Endothelial cell of umbilical vein (primary cell): ENCODE measurements around the gene PRRC2B. TPM values are rescaled to one million over a fixed set of nuclear protein-coding genes. Genes with fewer than 3 reads are reported as not detected.

Experiments
- BruUV-seq: library from RNA; stranded (reverse); fragments of 400-500 nt; replicated peaks from 2 replicates; lab custom pipeline; 2021; lab: Mats Ljungman, UMichigan
- CTCF ChIA-PET: fragments of 300-600, 350-600 bp; sonication (Branson Sonifier 250); formaldehyde crosslinking; loops from one replicate; lab custom pipeline; 2021; ENCODE audit warnings: antibody characterized with exemption, inconsistent platforms; lab: Charles Lee
- POLR2A ChIA-PET: fragments of 300-600, 350-600 bp; sonication (Branson Sonifier 250); formaldehyde crosslinking; loops from one replicate; lab custom pipeline; 2021; ENCODE audit warnings: antibody characterized with exemption, inconsistent platforms; lab: Charles Lee
- DNase-seq: peaks from one replicate; pipeline ENCODE4 v3.0.0-alpha.2; 2011; ENCODE audit warnings: low read depth, low spot score
- FAIRE-seq: peaks from 2 replicates; lab custom pipeline; 2011; peaks lifted over from hg19 to GRCh38; lab: Jason Lieb, UNC
- H2AFZ ChIP-seq: 2 replicates; pipeline ENCODE4 v1.6.0; 2012; ENCODE audit warnings: low read depth, low read length, control low read depth, inconsistent platforms
- H3K27ac ChIP-seq: 2 replicates; pipeline ENCODE4 v1.5.1; 2011; ENCODE audit warnings: low read depth, mild to moderate bottlenecking, control low read depth, low read length, moderate library complexity; ENCODE audit not compliant: insufficient read depth
- H3K27me3 ChIP-seq, 2 experiments: 2 replicates each; pipeline versions ENCODE4 v1.6.0 to v1.6.1; 2011; ENCODE audit warnings: low read length in 2 of 2, mixed read lengths in 1 of 2; ENCODE audit not compliant: control insufficient read depth in 2 of 2, insufficient read depth in 2 of 2
- H3K36me3 ChIP-seq, 2 experiments: 2 replicates in 1 of 2; 3 replicates in 1 of 2; pipeline ENCODE4 v1.5.1; 2011; ENCODE audit warnings: low read length in 2 of 2, mild to moderate bottlenecking in 1 of 2, moderate library complexity in 1 of 2; ENCODE audit not compliant: control insufficient read depth in 2 of 2, insufficient read depth in 2 of 2; ENCODE audit errors: extremely low read depth in 1 of 2
- H3K4me1 ChIP-seq: 3 replicates; pipeline ENCODE4 v1.5.1; 2011; ENCODE audit warnings: mild to moderate bottlenecking, low read length; ENCODE audit not compliant: control insufficient read depth, insufficient read depth; ENCODE audit errors: extremely low read depth
- H3K4me2 ChIP-seq: 2 replicates; pipeline ENCODE4 v1.6.1; 2011; ENCODE audit warnings: low read length, control low read depth, mixed read lengths; ENCODE audit not compliant: insufficient read depth
- H3K4me3 ChIP-seq, 3 experiments: fragments of 200-600 bp in 1 of 3; sonication (generic), shearing (Covaris generic) in 1 of 3; replicated peaks in 1 of 3; 2 replicates each; pipeline ENCODE4 v1.5.1; 2011 to 2016; ENCODE audit warnings: control low read depth in 3 of 3, low read length in 3 of 3, mild to moderate bottlenecking in 2 of 3, inconsistent platforms in 1 of 3, low read depth in 1 of 3, moderate library complexity in 1 of 3; ENCODE audit not compliant: insufficient read depth in 1 of 3
- H3K79me2 ChIP-seq: 2 replicates; pipeline ENCODE4 v1.6.0; 2012; ENCODE audit warnings: low read length, inconsistent platforms; ENCODE audit not compliant: control insufficient read depth, insufficient read depth
- H3K9ac ChIP-seq: replicated peaks from 2 replicates; pipeline ENCODE3; 2011; ENCODE audit warnings: low read length, control low read depth; ENCODE audit not compliant: insufficient read depth; ENCODE audit errors: extremely low read depth
- H3K9me1 ChIP-seq: replicated peaks from 3 replicates; pipeline ENCODE4 v1.6.0; 2011; ENCODE audit warnings: mild to moderate bottlenecking, low read length; ENCODE audit not compliant: control insufficient read depth, insufficient read depth; ENCODE audit errors: extremely low read depth
- H3K9me3 ChIP-seq: replicated peaks from 2 replicates; pipeline ENCODE4 v1.5.1; 2012; ENCODE audit warnings: low read length, inconsistent platforms; ENCODE audit not compliant: control insufficient read depth, insufficient read depth
- H4K20me1 ChIP-seq: replicated peaks from 2 replicates; pipeline ENCODE3; 2011; ENCODE audit warnings: mild to moderate bottlenecking, low read length; ENCODE audit not compliant: control insufficient read depth, insufficient read depth; ENCODE audit errors: extremely low read depth
- CTCF ChIP-seq, 2 donors: IDR thresholded peaks; 1 replicate in 1 of 2; 2 replicates in 1 of 2; pipeline ENCODE4 v1.5.1; 2011; ENCODE audit warnings: low read length in 2 of 2, mild to moderate bottlenecking in 2 of 2, moderate library complexity in 2 of 2, control low read depth in 1 of 2, inconsistent platforms in 1 of 2, low read depth in 1 of 2; ENCODE audit not compliant: insufficient read depth in 1 of 2; ENCODE audit errors: extremely low read depth in 1 of 2
- EZH2 ChIP-seq: IDR thresholded peaks from 2 replicates; pipeline ENCODE4 v1.6.1; 2012; ENCODE audit warnings: borderline replicate concordance, low read depth, mild to moderate bottlenecking, moderate library complexity, low read length, inconsistent platforms; ENCODE audit not compliant: severe bottlenecking
- FOS ChIP-seq: IDR thresholded peaks from 2 replicates; pipeline ENCODE4 v1.6.1; 2011; ENCODE audit warnings: mild to moderate bottlenecking, low read length, moderate library complexity, borderline replicate concordance; ENCODE audit not compliant: insufficient read depth
- GATA2 ChIP-seq: IDR thresholded peaks from 2 replicates; pipeline ENCODE4 v1.7.0; 2011; ENCODE audit warnings: low read depth, mild to moderate bottlenecking, moderate library complexity, mixed read lengths, low read length; ENCODE audit not compliant: insufficient read length, insufficient read depth
- JUN ChIP-seq: IDR thresholded peaks from 2 replicates; pipeline ENCODE4 v1.6.1; 2011; ENCODE audit warnings: borderline replicate concordance, low read depth; ENCODE audit not compliant: insufficient read length, insufficient read depth
- MYC ChIP-seq: IDR thresholded peaks from one replicate; pipeline ENCODE4 v1.6.1; 2011; ENCODE audit warnings: mild to moderate bottlenecking, low read depth, low read length
- POLR2A ChIP-seq: IDR thresholded peaks from 2 replicates; pipeline ENCODE4 v1.6.1; 2012; ENCODE audit warnings: low read depth, mild to moderate bottlenecking, control low read depth, low read length
- dilution Hi-C: fragments of 300-500 bp; cut with MboI; formaldehyde crosslinking; loops from one replicate; pipeline ENCODE4 v1.15.0; 2019; ENCODE audit warnings: low sequenced_read_pairs; ENCODE audit not compliant: extremely low pct_ligation_motif_present
- intact Hi-C: fragments of 100-400 bp; cut with micrococcal nuclease; formaldehyde crosslinking; loops from one replicate; pipeline ENCODE4 v1.10.0; 2022
- polyA plus RNA-seq, 4 experiments: library from polyadenylated mRNA; depleted of rRNA in 3 of 4; stranded (reverse) in 3 of 4; unstranded in 1 of 4; fragments of >200 nt; gene quantifications; 2 replicates each; pipeline versions ENCODE4 v1.2.1 to v1.2.3, GENCODE V29; 2011 to 2012; ENCODE audit warnings: missing spikeins in 1 of 4
- total RNA-seq: library from RNA; stranded (reverse); gene quantifications from 2 replicates; pipeline ENCODE4 v1.2.3, GENCODE V29; 2021

PRRC2B gene
- total and polyA plus RNA-seq, 2 donors (not counting 3 experiments of a cell fraction or from before 2014, with no cell fraction given) = 35.6 to 256 TPM

GRCh38 chr9:131545003-131545785 is 151.3 kb downstream of the PRRC2B start, which contains the start of gene PRRT1B:
Gene PRRT1B (plus strand): TSS chr9:131545523. CDS start chr9:131545616, 93 bp downstream.
- FAIRE-seq = no peak
- no peak within 1 kb of the TSS for H3K4me3 ChIP-seq
- dilution Hi-C loops = no loop called here
- no peak within 1 kb of the TSS for H3K4me2 ChIP-seq
- POLR2A ChIA-PET = no interaction called here
- BruUV-seq = no TSS peak
- intact Hi-C loops = no loop called here
- H3K4me1 ChIP-seq = peaks cover 3% of the 10 kb centered on the region
- no peaks in the 10 kb centered on the region for H3K9me3 ChIP-seq
- no peak within 1 kb of the TSS for H2AFZ ChIP-seq
- DNase-seq = no peak
- no peaks in the 10 kb centered on the region for H3K36me3 ChIP-seq
- H3K27me3 ChIP-seq = peaks cover 30 to 34% of the 10 kb centered on the region in 2 experiments
- no peak within 1 kb of the TSS for H3K9ac ChIP-seq
- no peak within 1 kb of the TSS for H3K27ac ChIP-seq
- no peak for TF ChIP-seq POLR2A
- TF ChIP-seq EZH2 = peak; percentile 91
- H3K79me2 ChIP-seq = no peaks in the 10 kb centered on the region
- CTCF ChIA-PET = interaction anchor here (1.2 kb wide), 1 partner anchor 195 kb away, joined by 3 read pairs; no protein-coding TSS in a partner anchor
- H3K9me1 ChIP-seq = no peaks in the 10 kb centered on the region
- H4K20me1 ChIP-seq = no peaks in the 10 kb centered on the region

GRCh38 chr9:131545786-131546335 is 152.0 kb downstream of the PRRC2B start:
- no peak for FAIRE-seq
- dilution Hi-C loops (no loop called here), intact Hi-C loops (no loop called here)
- BruUV-seq = no TSS peak
- H3K27ac ChIP-seq = no peak overlapping the region
- H3K27me3 ChIP-seq = peaks cover 33 to 34% of the 10 kb centered on the region in 2 experiments
- H3K9me1 ChIP-seq = no peaks in the 10 kb centered on the region
- TF ChIP-seq POLR2A (no peak), CTCF (IDR thresholded peaks at IDR 0.05; ENCODE audit: extremely low read depth in 1 of 2, insufficient read depth in 1 of 2, low read depth in 1 of 2, low read length in 2 of 2) (no peak), GATA2 (no peak), EZH2 (peak; percentile 99), JUN (no peak), FOS (no peak), MYC (no peak)
- H4K20me1 ChIP-seq = no peaks in the 10 kb centered on the region
- H3K4me3 ChIP-seq = no peak overlapping the region
- H3K79me2 ChIP-seq = no peaks in the 10 kb centered on the region
- no peak overlapping the region for H3K4me2 ChIP-seq
- H3K36me3 ChIP-seq = no peaks in the 10 kb centered on the region
- no peaks in the 10 kb centered on the region for H3K9me3 ChIP-seq
- ChIA-PET POLR2A (no interaction called here), CTCF (interaction anchor here (1.2 kb wide), 1 partner anchor 196 kb away, joined by 3 read pairs; no protein-coding TSS in a partner anchor)
- no peak overlapping the region for H3K9ac ChIP-seq
- no peak overlapping the region for H2AFZ ChIP-seq
- no peak for DNase-seq
- H3K4me1 ChIP-seq = peaks cover 3% of the 10 kb centered on the region
